HepG2 (cell line): Measurements from ENCODE around the gene MEI1. TPM values are rescaled to one million over a fixed set of nuclear protein-coding genes. Genes with fewer than 3 reads are reported as not detected.

ENCODE experiments used
- ETV6 ChIP-seq: sonication (generic); formaldehyde crosslinking; conservative IDR thresholded peaks from 2 replicates; pipeline ENCODE4 v1.4.0; 2020; ENCODE audit warnings: missing genetic modification reagents
- MYC ChIP-seq: sonication (generic); formaldehyde crosslinking; IDR thresholded peaks from 2 replicates; pipeline ENCODE4 v1.9.0; 2021; ENCODE audit warnings: missing genetic modification reagents, borderline replicate concordance
- POLR2AphosphoS5 ChIP-seq: IDR thresholded peaks from 2 replicates; pipeline ENCODE4 v1.6.1; 2012; ENCODE audit warnings: low read depth, low read length
- SPEN ChIP-seq: sonication (generic); formaldehyde crosslinking; IDR thresholded peaks from 2 replicates; pipeline ENCODE4 v1.5.1; 2020; ENCODE audit warnings: low read depth, mild to moderate bottlenecking, missing genetic modification reagents
- ZBTB4 ChIP-seq: sonication (generic); formaldehyde crosslinking; IDR thresholded peaks from 2 replicates; pipeline ENCODE4 v1.4.0; 2020; ENCODE audit warnings: missing genetic modification reagents, mild to moderate bottlenecking, borderline replicate concordance
- ZBTB8A ChIP-seq: sonication (generic); formaldehyde crosslinking; IDR thresholded peaks from 2 replicates; pipeline ENCODE4 v1.4.0; 2020; ENCODE audit warnings: mild to moderate bottlenecking, low read depth, missing genetic modification reagents, borderline replicate concordance
- ZC3H13 ChIP-seq: sonication (generic); formaldehyde crosslinking; IDR thresholded peaks from 2 replicates; pipeline ENCODE4 v1.8.1; 2023; ENCODE audit warnings: mild to moderate bottlenecking, missing genetic modification reagents, moderate library complexity
- ZFX ChIP-seq: sonication (generic); formaldehyde crosslinking; IDR thresholded peaks from 2 replicates; pipeline ENCODE4 v1.4.0; 2020; ENCODE audit warnings: mild to moderate bottlenecking, low read depth, missing genetic modification reagents, moderate library complexity
- ZNF331 ChIP-seq: sonication (generic); formaldehyde crosslinking; IDR thresholded peaks from 2 replicates; pipeline ENCODE4 v1.4.0; 2020; ENCODE audit warnings: missing genetic modification reagents
- ZNF530 ChIP-seq: sonication (generic); formaldehyde crosslinking; IDR thresholded peaks from 2 replicates; pipeline ENCODE4 v1.5.0; 2020; ENCODE audit warnings: low read depth, mild to moderate bottlenecking, missing genetic modification reagents
- ZNF558 ChIP-seq: sonication (generic); formaldehyde crosslinking; IDR thresholded peaks from 2 replicates; pipeline ENCODE4 v1.9.0; 2022; ENCODE audit warnings: mild to moderate bottlenecking, missing genetic modification reagents, borderline replicate concordance
- ZNF790 ChIP-seq: sonication (generic); formaldehyde crosslinking; IDR thresholded peaks from 2 replicates; pipeline ENCODE4 v1.8.0; 2022; ENCODE audit warnings: missing genetic modification reagents, mild to moderate bottlenecking, borderline replicate concordance
- polyA plus RNA-seq, 8 experiments: library from polyadenylated mRNA; depleted of rRNA in 3 of 8; stranded (reverse) in 7 of 8; unstranded in 1 of 8; fragments of >200 nt; fragmentation: Illumina TruSeq in 4 of 8; extraction: Trizol in 4 of 8; gene quantifications; 2 replicates each; pipeline versions ENCODE4 v1.2.1 to v1.2.3, GENCODE V29; 2011 to 2016; ENCODE audit warnings: low read depth in 4 of 8, missing spikeins in 1 of 8, mixed read lengths in 1 of 8; ENCODE audit not compliant: insufficient read depth in 1 of 8
- total RNA-seq, 5 experiments: library from RNA; depleted of rRNA; stranded (reverse); fragments of >200 nt; fragmentation: Illumina TruSeq; extraction: Trizol; gene quantifications; 2 replicates each; pipeline ENCODE4 v1.2.3, GENCODE V29; 2016; ENCODE audit warnings: low read depth in 1 of 5
- TF ChIP-seq, protein P1 (sequence below): sonication (generic); formaldehyde crosslinking; IDR thresholded peaks from 2 replicates; pipeline ENCODE4 v1.8.1; 2023; ENCODE audit warnings: mild to moderate bottlenecking, missing genetic modification reagents
- TF ChIP-seq, protein P2 (sequence below), 2 experiments: sonication (generic) in 1 of 2; formaldehyde crosslinking in 1 of 2; IDR thresholded peaks; 2 replicates each; pipeline versions ENCODE4 v1.4.0 to v1.6.1; 2018 to 2020; ENCODE audit warnings: missing genetic modification reagents in 2 of 2, borderline replicate concordance in 1 of 2, low read depth in 1 of 2, mild to moderate bottlenecking in 1 of 2, missing biosample characterization in 1 of 2
- TF ChIP-seq, protein P3 (sequence below): sonication (generic); formaldehyde crosslinking; IDR thresholded peaks from 2 replicates; pipeline ENCODE4 v1.5.1; 2020; ENCODE audit warnings: mild to moderate bottlenecking, missing genetic modification reagents
- TF ChIP-seq, protein P4 (sequence below): sonication (generic); formaldehyde crosslinking; IDR thresholded peaks from 2 replicates; pipeline ENCODE4 v1.5.0; 2020; ENCODE audit warnings: mild to moderate bottlenecking, missing genetic modification reagents

The MEI1 gene
- total and polyA plus RNA-seq, 2 of the 13 experiments (the other 11 are each of a cell fraction or from before 2014, with no cell fraction given), result 0.75 to 1.9 TPM

DNA sequence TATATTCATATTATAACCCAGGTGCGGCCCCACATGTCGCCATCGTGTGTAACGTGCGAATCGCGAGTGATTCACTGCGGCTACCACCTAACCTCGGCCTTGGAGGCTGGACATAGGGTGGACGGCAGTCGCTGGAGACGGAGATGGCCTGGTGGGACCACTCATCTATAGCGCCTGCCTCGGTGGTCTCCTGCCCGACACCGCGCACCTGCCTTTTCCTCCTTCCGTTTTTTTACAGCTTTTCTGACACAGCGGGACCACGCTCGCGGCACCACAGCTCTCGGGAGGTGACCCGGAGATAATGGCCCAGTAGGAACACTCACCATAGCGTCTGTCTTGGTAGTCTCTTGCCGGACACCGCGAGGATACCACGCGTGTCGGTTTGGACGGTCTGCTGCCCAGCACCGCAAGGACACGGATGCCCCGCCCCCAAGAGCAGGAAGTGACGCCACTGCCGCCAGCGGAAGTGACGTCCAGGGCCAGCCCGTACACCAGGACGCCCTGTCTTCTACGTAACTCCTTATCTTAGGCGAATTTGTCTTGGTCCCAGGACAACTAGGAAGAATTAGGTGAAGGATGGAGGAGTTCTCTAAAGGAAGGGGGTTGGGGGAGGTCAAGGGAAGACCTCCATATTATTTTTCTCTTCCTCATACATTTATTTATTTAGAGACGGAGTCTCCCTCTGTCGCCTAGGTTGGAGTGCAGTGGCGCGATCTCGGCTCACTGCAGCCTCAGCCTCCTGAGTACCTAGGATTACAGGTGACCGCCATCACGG, 17.1 kb upstream of the MEI1 start (continued):
- TF ChIP-seq, protein P1, sequence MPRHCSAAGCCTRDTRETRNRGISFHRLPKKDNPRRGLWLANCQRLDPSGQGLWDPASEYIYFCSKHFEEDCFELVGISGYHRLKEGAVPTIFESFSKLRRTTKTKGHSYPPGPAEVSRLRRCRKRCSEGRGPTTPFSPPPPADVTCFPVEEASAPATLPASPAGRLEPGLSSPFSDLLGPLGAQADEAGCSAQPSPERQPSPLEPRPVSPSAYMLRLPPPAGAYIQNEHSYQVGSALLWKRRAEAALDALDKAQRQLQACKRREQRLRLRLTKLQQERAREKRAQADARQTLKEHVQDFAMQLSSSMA (CRISPR knock-in tag), result 0 out of 2 replicates have a peak, but pooled peaks have one; percentile 26
- TF ChIP-seq, protein P2, sequence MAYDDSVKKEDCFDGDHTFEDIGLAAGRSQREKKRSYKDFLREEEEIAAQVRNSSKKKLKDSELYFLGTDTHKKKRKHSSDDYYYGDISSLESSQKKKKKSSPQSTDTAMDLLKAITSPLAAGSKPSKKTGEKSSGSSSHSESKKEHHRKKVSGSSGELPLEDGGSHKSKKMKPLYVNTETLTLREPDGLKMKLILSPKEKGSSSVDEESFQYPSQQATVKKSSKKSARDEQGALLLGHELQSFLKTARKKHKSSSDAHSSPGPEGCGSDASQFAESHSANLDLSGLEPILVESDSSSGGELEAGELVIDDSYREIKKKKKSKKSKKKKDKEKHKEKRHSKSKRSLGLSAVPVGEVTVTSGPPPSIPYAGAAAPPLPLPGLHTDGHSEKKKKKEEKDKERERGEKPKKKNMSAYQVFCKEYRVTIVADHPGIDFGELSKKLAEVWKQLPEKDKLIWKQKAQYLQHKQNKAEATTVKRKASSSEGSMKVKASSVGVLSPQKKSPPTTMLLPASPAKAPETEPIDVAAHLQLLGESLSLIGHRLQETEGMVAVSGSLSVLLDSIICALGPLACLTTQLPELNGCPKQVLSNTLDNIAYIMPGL (CRISPR knock-in tag; IDR thresholded peaks at IDR 0.05; ENCODE audit: borderline replicate concordance in 1 of 2, low read depth in 1 of 2), result peak; percentile 43 to 76; a peak in 3 of 4 replicates
- TF ChIP-seq, protein P3, sequence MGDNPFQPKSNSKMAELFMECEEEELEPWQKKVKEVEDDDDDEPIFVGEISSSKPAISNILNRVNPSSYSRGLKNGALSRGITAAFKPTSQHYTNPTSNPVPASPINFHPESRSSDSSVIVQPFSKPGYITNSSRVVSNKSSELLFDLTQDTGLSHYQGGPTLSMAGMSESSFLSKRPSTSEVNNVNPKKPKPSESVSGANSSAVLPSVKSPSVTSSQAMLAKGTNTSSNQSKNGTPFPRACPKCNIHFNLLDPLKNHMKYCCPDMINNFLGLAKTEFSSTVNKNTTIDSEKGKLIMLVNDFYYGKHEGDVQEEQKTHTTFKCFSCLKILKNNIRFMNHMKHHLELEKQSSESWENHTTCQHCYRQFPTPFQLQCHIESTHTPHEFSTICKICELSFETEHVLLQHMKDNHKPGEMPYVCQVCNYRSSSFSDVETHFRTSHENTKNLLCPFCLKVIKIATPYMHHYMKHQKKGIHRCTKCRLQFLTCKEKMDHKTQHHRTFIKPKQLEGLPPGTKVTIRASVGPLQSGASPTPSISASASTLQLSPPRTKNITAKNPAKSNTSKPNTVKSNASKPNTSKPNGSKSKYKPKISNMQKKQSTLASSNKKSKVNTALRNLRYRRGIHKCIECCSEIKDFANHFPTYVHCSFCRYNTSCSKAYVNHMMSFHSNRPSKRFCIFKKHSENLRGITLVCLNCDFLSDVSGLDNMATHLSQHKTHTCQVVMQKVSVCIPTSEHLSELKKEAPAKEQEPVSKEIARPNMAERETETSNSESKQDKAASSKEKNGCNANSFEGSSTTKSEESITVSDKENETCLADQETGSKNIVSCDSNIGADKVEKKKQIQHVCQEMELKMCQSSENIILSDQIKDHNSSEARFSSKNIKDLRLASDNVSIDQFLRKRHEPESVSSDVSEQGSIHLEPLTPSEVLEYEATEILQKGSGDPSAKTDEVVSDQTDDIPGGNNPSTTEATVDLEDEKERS, result no peak; the same call in 1 of the 2 replicates
- TF ChIP-seq ZFX (peak; percentile 53; the same call in 1 of the 2 replicates), MYC (CRISPR knock-in tag) (peak; percentile 90), ZNF530 (CRISPR knock-in tag) (no peak), ZNF790 (CRISPR knock-in tag) (no peak; the same call in none of the 2 replicates), SPEN (peak; percentile 84; the same call in 1 of the 2 replicates), ZBTB4 (CRISPR knock-in tag) (no peak), ZNF558 (no peak), ZBTB8A (CRISPR knock-in tag) (no peak), POLR2AphosphoS5 (peak; percentile 91), ZC3H13 (CRISPR knock-in tag) (no peak), ZNF331 (CRISPR knock-in tag) (no peak), ETV6 (CRISPR knock-in tag) (no peak)
- TF ChIP-seq, protein P4, sequence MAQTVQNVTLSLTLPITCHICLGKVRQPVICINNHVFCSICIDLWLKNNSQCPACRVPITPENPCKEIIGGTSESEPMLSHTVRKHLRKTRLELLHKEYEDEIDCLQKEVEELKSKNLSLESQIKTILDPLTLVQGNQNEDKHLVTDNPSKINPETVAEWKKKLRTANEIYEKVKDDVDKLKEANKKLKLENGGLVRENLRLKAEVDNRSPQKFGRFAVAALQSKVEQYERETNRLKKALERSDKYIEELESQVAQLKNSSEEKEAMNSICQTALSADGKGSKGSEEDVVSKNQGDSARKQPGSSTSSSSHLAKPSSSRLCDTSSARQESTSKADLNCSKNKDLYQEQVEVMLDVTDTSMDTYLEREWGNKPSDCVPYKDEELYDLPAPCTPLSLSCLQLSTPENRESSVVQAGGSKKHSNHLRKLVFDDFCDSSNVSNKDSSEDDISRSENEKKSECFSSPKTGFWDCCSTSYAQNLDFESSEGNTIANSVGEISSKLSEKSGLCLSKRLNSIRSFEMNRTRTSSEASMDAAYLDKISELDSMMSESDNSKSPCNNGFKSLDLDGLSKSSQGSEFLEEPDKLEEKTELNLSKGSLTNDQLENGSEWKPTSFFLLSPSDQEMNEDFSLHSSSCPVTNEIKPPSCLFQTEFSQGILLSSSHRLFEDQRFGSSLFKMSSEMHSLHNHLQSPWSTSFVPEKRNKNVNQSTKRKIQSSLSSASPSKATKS (CRISPR knock-in tag), result no peak
